HK-2 (cell line): ENCODE data around the gene RHAG.

ENCODE experiments used
- DNase-seq: peaks from one replicate; pipeline ENCODE4 v3.0.0-alpha.2; 2018; ENCODE audit not compliant: unreplicated experiment

The RHAG gene

DNA sequence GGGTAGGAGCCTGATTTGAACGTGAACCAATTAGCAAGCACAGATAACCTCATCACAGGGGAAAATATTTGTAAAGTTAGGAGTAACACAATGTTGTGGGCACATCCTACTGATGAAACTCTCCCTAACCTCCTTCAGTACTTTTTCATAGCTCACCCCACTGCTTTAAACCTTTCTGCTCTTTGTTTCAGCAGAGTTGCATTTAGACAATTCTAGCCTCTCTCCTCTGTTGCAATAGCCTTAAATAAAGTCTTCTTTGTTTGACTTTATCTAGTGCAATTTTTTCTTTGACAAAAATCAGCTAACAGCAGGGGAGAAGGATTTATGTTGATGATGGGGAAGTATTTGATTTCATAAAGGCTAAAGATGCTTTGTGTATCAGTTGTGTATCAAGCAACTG is 72.1 kb downstream of the RHAG start:
- DNase-seq: no peak

DNA sequence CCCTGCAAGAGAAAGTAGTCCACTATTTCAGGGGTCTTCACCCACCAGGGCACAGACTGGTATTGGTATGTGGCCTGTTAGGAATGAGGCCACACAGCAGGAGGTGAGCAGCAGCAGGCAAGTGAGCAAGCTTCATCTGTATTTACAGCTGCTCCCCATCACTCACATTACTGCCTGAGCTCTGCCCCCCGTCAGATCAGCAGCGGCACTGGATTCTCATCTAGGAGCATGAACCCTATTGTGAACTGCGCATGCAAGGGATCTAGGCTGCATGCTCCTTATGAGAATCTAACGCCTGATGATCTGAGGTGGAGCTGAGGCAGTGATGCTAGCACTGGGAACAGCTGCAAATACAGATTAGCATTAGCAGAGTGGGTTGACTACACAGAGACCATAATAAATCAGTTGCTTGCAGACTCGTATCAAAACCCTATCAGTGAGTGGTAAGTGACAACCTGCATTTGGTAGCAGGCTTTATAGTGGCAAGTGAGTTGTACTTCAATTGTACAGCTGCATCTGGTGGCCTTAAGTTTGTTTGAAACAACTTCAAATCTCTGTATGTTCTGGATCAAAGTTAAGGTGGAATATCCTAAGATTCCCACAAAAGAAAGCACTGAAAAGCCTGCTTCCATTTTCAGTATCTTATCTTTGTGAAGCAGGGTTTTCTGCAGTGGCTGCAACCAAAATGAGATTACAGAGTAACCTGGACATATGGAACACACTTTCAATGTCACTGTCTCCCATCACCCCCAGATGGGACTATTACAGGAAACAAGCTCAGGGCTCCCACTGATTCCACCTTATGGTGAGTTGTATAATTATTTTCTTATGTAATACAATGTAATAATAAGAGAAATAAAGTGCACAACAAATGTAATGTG is 73.4 kb downstream of the RHAG start:
- DNase-seq: no peak

DNA sequence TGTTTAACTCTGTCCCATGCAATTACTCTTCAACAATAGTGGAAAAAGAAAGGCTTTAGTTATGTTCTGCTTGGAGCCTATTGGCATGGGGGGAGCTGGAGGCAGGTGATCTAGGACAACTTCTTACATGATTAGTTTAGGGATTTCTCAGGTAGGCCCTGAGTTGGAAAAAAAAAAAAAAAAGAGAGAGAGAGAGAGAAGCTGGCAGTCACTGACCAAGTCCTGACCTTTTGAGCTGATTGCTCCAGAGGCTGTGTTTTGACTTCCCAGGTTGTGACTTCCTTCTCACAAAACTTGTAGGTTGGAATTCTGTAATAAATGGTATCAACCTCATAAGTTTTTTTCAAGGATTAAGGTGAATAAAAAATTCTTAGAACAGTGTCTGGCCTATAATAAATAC is 78.4 kb downstream of the RHAG start:
- DNase-seq: no peak

DNA sequence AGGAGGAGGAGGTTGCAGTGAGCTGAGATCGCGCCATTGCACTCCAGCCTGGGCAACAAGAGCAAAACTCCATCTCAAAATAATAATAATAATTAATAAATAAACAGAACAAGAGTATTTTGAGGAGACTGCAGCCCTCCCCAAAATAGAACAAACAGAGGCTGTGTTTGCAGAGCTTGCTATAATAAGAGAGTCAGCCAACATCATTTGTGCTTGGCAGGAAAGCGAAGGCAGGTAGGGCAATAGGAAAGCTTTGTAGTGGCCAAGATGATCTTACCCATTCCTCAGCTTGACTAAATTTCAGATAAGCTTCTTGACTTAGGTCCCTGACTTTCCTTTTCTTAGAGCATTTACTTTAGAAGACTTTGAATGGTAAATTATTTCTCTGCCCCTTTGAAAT is 79.5 kb downstream of the RHAG start:
- no peak for DNase-seq

DNA sequence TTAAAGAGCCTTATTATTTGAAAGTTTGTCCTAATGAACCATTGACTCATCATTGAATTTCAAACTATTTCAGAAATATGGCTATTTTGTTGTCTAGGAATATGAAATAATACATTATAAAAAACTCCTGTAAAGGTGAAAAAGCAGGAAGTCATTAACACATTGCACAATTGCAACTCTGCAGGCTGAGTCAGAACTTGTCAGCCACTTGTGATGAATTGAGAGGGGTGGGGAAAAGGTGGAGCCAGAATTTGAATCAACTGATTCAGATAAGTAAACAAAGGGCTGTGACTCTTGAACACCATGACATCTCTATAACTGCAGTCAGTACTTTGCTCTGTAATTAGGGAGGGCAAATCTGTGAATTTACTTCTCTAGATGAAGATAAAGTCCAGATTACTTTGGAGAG is 80.2 kb downstream of the RHAG start:
- DNase-seq: peak; percentile 36

DNA sequence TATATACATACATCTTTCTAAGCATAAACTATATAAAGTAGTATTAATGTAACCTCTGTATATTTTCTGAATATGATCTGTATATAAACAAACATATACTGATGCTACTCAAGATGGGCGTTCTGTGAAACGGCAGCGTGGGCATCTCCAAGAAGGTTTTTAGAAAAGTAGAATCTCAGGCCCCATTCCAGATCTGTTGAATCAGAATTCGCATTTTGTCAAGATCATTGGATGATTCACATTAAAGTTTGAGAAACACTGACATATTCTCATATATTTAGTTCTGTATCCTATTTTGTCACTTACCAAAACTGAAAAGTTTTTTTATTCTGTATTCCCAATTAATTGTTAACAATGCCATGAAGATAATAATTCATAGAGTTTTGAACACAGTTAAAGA is 80.7 kb downstream of the RHAG start:
- DNase-seq: no peak
